ENCODE measurements around the gene SFXN3.
A peak's percentile ranks its signal among the peaks of the same experiment; 100 is the strongest.

SFXN3 gene

GRCh38 chr10:100998183-100998990 is 32.6 kb upstream of the SFXN3 start:
- H3K9ac ChIP-seq (ENCODE audit: low read depth, low read length, poor library complexity) = peak overlapping the region; percentile 83
- peak overlapping the region; percentile 78 for H2BK120ac ChIP-seq (ENCODE audit: low read depth, low read length)
- peak overlapping the region; percentile 97 for H3K4me2 ChIP-seq (ENCODE audit: insufficient read depth, low read length, poor library complexity, severe bottlenecking)
- H3K4me3 ChIP-seq (ENCODE audit: low read length in 2 of 2) = peak overlapping the region; percentile 92 to 99
- peak overlapping the region; percentile 37 for H2AK5ac ChIP-seq (ENCODE audit: low read depth, low read length)
- peak overlapping the region; percentile 24 for H2BK12ac ChIP-seq (ENCODE audit: low read length)
- no peak for DNase-seq (ENCODE audit: low spot score)
- peak overlapping the region; percentile 95 for H2AFZ ChIP-seq (ENCODE audit: low read length)
- peaks cover 20 to 33% of the 10 kb centered on the region in 2 donors for H3K36me3 ChIP-seq (replicated peaks in 1 of 2; ENCODE audit: control insufficient read depth in 2 of 2, insufficient read depth in 2 of 2, low read length in 2 of 2)
- no peaks in the 10 kb centered on the region for H3K27me3 ChIP-seq (ENCODE audit: control insufficient read depth in 3 of 3, insufficient read depth in 3 of 3, low read depth in 1 of 3, low read length in 3 of 3)
- no peaks in the 10 kb centered on the region for H3K9me3 ChIP-seq (replicated peaks in 1 of 2; ENCODE audit: control insufficient read depth in 2 of 2, insufficient read depth in 1 of 2, low read depth in 1 of 2, low read length in 2 of 2)
- H3K14ac ChIP-seq (ENCODE audit: low read length) = peak overlapping the region; percentile 58
- H4K8ac ChIP-seq (ENCODE audit: low read depth, low read length) = no peak overlapping the region
- H2BK15ac ChIP-seq (ENCODE audit: low read length) = peak overlapping the region; percentile 49
- H3K27ac ChIP-seq (replicated peaks; ENCODE audit: low read length) = peak overlapping the region; percentile 94
- peaks cover 19% of the 10 kb centered on the region for H3K79me1 ChIP-seq (ENCODE audit: low read depth, low read length)
- WGBS, 2 donors (ENCODE audit: extremely low coverage in 2 of 2, insufficient read length in 2 of 2, insufficient replicate concordance in 1 of 2) = no CpG with 5 or more reads among the region's 25 CpGs
- H3K4ac ChIP-seq (ENCODE audit: low read length) = no peak overlapping the region
- H3K18ac ChIP-seq (ENCODE audit: low read length) = peak overlapping the region; percentile 95
- H4K91ac ChIP-seq (ENCODE audit: low read depth, low read length, poor library complexity) = no peak overlapping the region
- peak overlapping the region; percentile 87 for H3K23ac ChIP-seq (ENCODE audit: low read depth, low read length, poor library complexity)
- H3K4me1 ChIP-seq (ENCODE audit: control insufficient read depth in 2 of 2, insufficient read depth in 1 of 2, low read depth in 1 of 2, low read length in 2 of 2) = peaks cover 23 to 25% of the 10 kb centered on the region in 2 donors
- H2BK5ac ChIP-seq (ENCODE audit: low read length) = peak overlapping the region; percentile 49

- Histone ChIP-seq H3K4me2 (ENCODE audit: insufficient read depth, low read length, poor library complexity, severe bottlenecking) (peak overlapping the region; percentile 97), H3K18ac (ENCODE audit: low read length) (peak overlapping the region; percentile 99), H3K27ac (replicated peaks; ENCODE audit: low read length) (peak overlapping the region; percentile 94), H2AK5ac (ENCODE audit: low read depth, low read length) (peak overlapping the region; percentile 86), H4K91ac (ENCODE audit: low read depth, low read length, poor library complexity) (no peak overlapping the region), H3K79me1 (ENCODE audit: low read depth, low read length) (peaks cover 26% of the 10 kb centered on the region), H2BK12ac (ENCODE audit: low read length) (no peak overlapping the region), H3K27me3 (ENCODE audit: control insufficient read depth in 3 of 3, insufficient read depth in 3 of 3, low read depth in 1 of 3, low read length in 3 of 3) (no peaks in the 10 kb centered on the region), H3K4me1 (ENCODE audit: control insufficient read depth in 2 of 2, insufficient read depth in 1 of 2, low read depth in 1 of 2, low read length in 2 of 2) (peaks cover 23 to 25% of the 10 kb centered on the region in 2 donors), H3K4me3 (ENCODE audit: low read length in 2 of 2) (peak overlapping the region; percentile 92 to 99), H4K8ac (ENCODE audit: low read depth, low read length) (no peak overlapping the region), H2BK5ac (ENCODE audit: low read length) (peak overlapping the region; percentile 99), H3K14ac (ENCODE audit: low read length) (peak overlapping the region; percentile 85), H3K9ac (ENCODE audit: low read depth, low read length, poor library complexity) (peak overlapping the region; percentile 95), H3K36me3 (replicated peaks in 1 of 2; ENCODE audit: control insufficient read depth in 2 of 2, insufficient read depth in 2 of 2, low read length in 2 of 2) (peaks cover 21 to 33% of the 10 kb centered on the region in 2 donors), H3K23ac (ENCODE audit: low read depth, low read length, poor library complexity) (peak overlapping the region; percentile 69), H2BK120ac (ENCODE audit: low read depth, low read length) (no peak overlapping the region), H3K4ac (ENCODE audit: low read length) (no peak overlapping the region), H2BK15ac (ENCODE audit: low read length) (peak overlapping the region; percentile 62), H3K9me3 (replicated peaks in 1 of 2; ENCODE audit: control insufficient read depth in 2 of 2, insufficient read depth in 1 of 2, low read depth in 1 of 2, low read length in 2 of 2) (no peaks in the 10 kb centered on the region), H2AFZ (ENCODE audit: low read length) (peak overlapping the region; percentile 95)
- peak; percentile 76 for DNase-seq (ENCODE audit: low spot score)
- WGBS, 2 donors (ENCODE audit: extremely low coverage in 2 of 2, insufficient read length in 2 of 2, insufficient replicate concordance in 1 of 2) = no CpG with 5 or more reads among the region's 83 CpGs
Measured at GRCh38 chr10:100998991-100999741, 31.9 kb upstream of the SFXN3 start.

- peak within 1 kb of the TSS; percentile 95 for H2AFZ ChIP-seq (ENCODE audit: low read length)
- H3K23ac ChIP-seq (ENCODE audit: low read depth, low read length, poor library complexity) = peak within 1 kb of the TSS; percentile 69
- no peak within 1 kb of the TSS for H2BK12ac ChIP-seq (ENCODE audit: low read length)
- WGBS, 2 donors (ENCODE audit: extremely low coverage in 2 of 2, insufficient read length in 2 of 2, insufficient replicate concordance in 1 of 2) = no CpG with 5 or more reads among the region's 44 CpGs
- H2BK120ac ChIP-seq (ENCODE audit: low read depth, low read length) = peak within 1 kb of the TSS; percentile 35
- H2BK5ac ChIP-seq (ENCODE audit: low read length) = peak within 1 kb of the TSS; percentile 99
- peaks cover 22 to 34% of the 10 kb centered on the region in 2 donors for H3K36me3 ChIP-seq (replicated peaks in 1 of 2; ENCODE audit: control insufficient read depth in 2 of 2, insufficient read depth in 2 of 2, low read length in 2 of 2)
- H3K9me3 ChIP-seq (replicated peaks in 1 of 2; ENCODE audit: control insufficient read depth in 2 of 2, insufficient read depth in 1 of 2, low read depth in 1 of 2, low read length in 2 of 2) = no peaks in the 10 kb centered on the region
- peaks cover 23 to 25% of the 10 kb centered on the region in 2 donors for H3K4me1 ChIP-seq (ENCODE audit: control insufficient read depth in 2 of 2, insufficient read depth in 1 of 2, low read depth in 1 of 2, low read length in 2 of 2)
- H4K8ac ChIP-seq (ENCODE audit: low read depth, low read length) = peak within 1 kb of the TSS; percentile 25
- H3K14ac ChIP-seq (ENCODE audit: low read length) = peak within 1 kb of the TSS; percentile 95
- H3K9ac ChIP-seq (ENCODE audit: low read depth, low read length, poor library complexity) = peak within 1 kb of the TSS; percentile 95
- peak within 1 kb of the TSS; percentile 94 for H3K27ac ChIP-seq (replicated peaks; ENCODE audit: low read length)
- peak within 1 kb of the TSS; percentile 99 for H3K18ac ChIP-seq (ENCODE audit: low read length)
- no peak for DNase-seq (ENCODE audit: low spot score)
- H3K4ac ChIP-seq (ENCODE audit: low read length) = peak within 1 kb of the TSS; percentile 17
- peak within 1 kb of the TSS; percentile 92 to 99 for H3K4me3 ChIP-seq (ENCODE audit: low read length in 2 of 2)
- no peaks in the 10 kb centered on the region for H3K27me3 ChIP-seq (ENCODE audit: control insufficient read depth in 3 of 3, insufficient read depth in 3 of 3, low read depth in 1 of 3, low read length in 3 of 3)
- H3K4me2 ChIP-seq (ENCODE audit: insufficient read depth, low read length, poor library complexity, severe bottlenecking) = peak within 1 kb of the TSS; percentile 97
- peaks cover 26% of the 10 kb centered on the region for H3K79me1 ChIP-seq (ENCODE audit: low read depth, low read length)
- peak within 1 kb of the TSS; percentile 100 for H2AK5ac ChIP-seq (ENCODE audit: low read depth, low read length)
- H2BK15ac ChIP-seq (ENCODE audit: low read length) = peak within 1 kb of the TSS; percentile 77
- H4K91ac ChIP-seq (ENCODE audit: low read depth, low read length, poor library complexity) = peak within 1 kb of the TSS; percentile 22
Measured at GRCh38 chr10:100999742-101000126, 31.3 kb upstream of the SFXN3 start, which contains the start of gene LZTS2. LZTS2 (plus strand) TSS chr10:100999808; CDS start chr10:101002539, 2,731 bp downstream.

Measured in neuronal stem cell (in vitro differentiated cells).